ENCODE results near the gene SESN3.

GRCh38 chr11:95193541-95193940 lies 37.5 kb downstream of the SESN3 start:
- TF ChIP-seq CTCF (IDR thresholded peaks at IDR 0.05; ENCODE audit: low read length): no peak
- TF ChIP-seq EZH2 (optimal IDR thresholded peaks at IDR 0.05; ENCODE audit: low read depth, low read length): no peak
- no peak for TF ChIP-seq EZH2phosphoT487 (IDR thresholded peaks at IDR 0.05; ENCODE audit: low read length)

Measured in MM.1S (cell line).